Activated naive CD8-positive, alpha-beta T cell treated with anti-CD3 and anti-CD28 coated beads, Interleukin-2, amount 50 U/mL, for 24 hours (primary cell): ENCODE measurements around the gene NSF.
"Not testable (repeated sequence)": the region's sequence is repeated elsewhere in the genome, so short reads cannot be mapped to it uniquely, and the experiment has no call there.

ENCODE experiments used
- ATAC-seq: fragments of 150-1000 bp; cut with Tn5 transposase; one replicate; pipeline ENCODE4 v1.10.0; 2021
- DNase-seq: peaks from one replicate; pipeline ENCODE4 v3.0.0; 2021
- H3K27ac Mint-ChIP-seq: one replicate; pipeline ENCODE4 v1.8.0; 2021; ENCODE audit warnings: mild to moderate bottlenecking, mixed read lengths
- H3K27me3 Mint-ChIP-seq: one replicate; pipeline ENCODE4 v1.8.0; 2021; ENCODE audit warnings: mixed read lengths
- H3K36me3 Mint-ChIP-seq: one replicate; pipeline ENCODE4 v1.8.0; 2021; ENCODE audit warnings: low read depth, mixed read lengths
- H3K4me1 Mint-ChIP-seq: one replicate; pipeline ENCODE4 v1.8.0; 2021; ENCODE audit warnings: mixed read lengths
- H3K4me3 Mint-ChIP-seq: one replicate; pipeline ENCODE4 v1.8.0; 2021; ENCODE audit warnings: mild to moderate bottlenecking, moderate library complexity, mixed read lengths
- H3K9me3 Mint-ChIP-seq: one replicate; pipeline ENCODE4 v1.8.0; 2021; ENCODE audit warnings: mixed read lengths

The NSF gene

GRCh38 chr17:46742565-46743270, 152.2 kb downstream of the NSF start:
- ATAC-seq (peak; percentile 54), DNase-seq (no peak)
- H3K36me3 Mint-ChIP-seq = peaks cover 2% of the 10 kb centered on the region
- no peaks in the 10 kb centered on the region for H3K9me3 Mint-ChIP-seq
- no peak overlapping the region for H3K27ac Mint-ChIP-seq
- H3K27me3 Mint-ChIP-seq = no peaks in the 10 kb centered on the region
- H3K4me3 Mint-ChIP-seq = no peak overlapping the region
- peaks cover 1% of the 10 kb centered on the region for H3K4me1 Mint-ChIP-seq

DNA sequence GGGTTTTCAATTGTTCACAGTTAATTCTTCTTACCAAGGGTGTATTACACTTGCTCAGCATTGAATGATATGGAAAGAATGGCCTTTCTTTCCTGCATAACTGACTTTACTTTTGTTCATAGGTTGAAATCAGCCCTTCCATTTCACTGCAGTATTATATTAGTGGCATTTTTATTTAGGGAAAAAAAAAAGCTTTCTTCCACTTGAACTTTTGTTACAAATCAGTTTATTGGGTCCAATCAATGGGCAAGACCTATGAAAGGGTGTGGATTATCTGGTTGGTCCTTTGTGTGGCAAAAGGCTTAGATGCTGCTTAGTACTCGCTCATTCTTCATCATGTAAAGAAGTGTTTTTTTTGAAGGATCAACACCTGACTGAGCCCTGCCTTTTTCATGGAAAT, 154.0 kb downstream of the NSF start:
- no peak for DNase-seq
- Mint-ChIP-seq H3K27ac (no peak overlapping the region), H3K4me1 (peaks cover 4% of the 10 kb centered on the region), H3K9me3 (no peaks in the 10 kb centered on the region), H3K4me3 (no peak overlapping the region), H3K27me3 (no peaks in the 10 kb centered on the region), H3K36me3 (peaks cover 9% of the 10 kb centered on the region)
- no peak for ATAC-seq

- H3K9me3 Mint-ChIP-seq = no peaks in the 10 kb centered on the region
- H3K27ac Mint-ChIP-seq = no peak overlapping the region
- peaks cover 14% of the 10 kb centered on the region for H3K36me3 Mint-ChIP-seq
- H3K4me1 Mint-ChIP-seq = peaks cover 4% of the 10 kb centered on the region
- DNase-seq (no peak), ATAC-seq (no peak)
- no peak overlapping the region for H3K4me3 Mint-ChIP-seq
- no peaks in the 10 kb centered on the region for H3K27me3 Mint-ChIP-seq
These were observed 154.9 kb downstream of the NSF start for GRCh38 chr17:46745376-46745775.

DNA sequence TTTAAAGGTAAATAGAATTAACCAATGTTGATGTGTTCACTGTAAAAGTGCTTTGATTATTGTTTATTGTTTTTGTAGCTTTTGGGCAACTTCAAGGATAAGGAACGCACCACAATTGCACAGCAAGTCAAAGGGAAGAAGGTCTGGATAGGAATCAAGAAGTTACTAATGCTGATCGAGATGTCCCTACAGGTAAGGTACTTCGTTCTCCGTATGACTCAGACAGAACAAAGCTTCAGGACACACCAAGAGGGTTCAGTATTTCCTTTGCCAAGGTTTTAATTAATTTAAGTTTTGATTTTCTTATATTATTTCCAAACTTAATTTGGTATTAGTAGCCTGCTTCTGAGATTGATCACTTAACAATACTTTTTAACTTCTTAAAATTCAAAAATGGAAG, 161.0 kb downstream of the NSF start:
- H3K27ac Mint-ChIP-seq = no peak overlapping the region
- H3K4me1 Mint-ChIP-seq = peaks cover 3% of the 10 kb centered on the region
- no peak overlapping the region for H3K4me3 Mint-ChIP-seq
- H3K36me3 Mint-ChIP-seq = peaks cover 34% of the 10 kb centered on the region
- ATAC-seq (no peak), DNase-seq (no peak)
- no peaks in the 10 kb centered on the region for H3K27me3 Mint-ChIP-seq
- H3K9me3 Mint-ChIP-seq = no peaks in the 10 kb centered on the region

DNA sequence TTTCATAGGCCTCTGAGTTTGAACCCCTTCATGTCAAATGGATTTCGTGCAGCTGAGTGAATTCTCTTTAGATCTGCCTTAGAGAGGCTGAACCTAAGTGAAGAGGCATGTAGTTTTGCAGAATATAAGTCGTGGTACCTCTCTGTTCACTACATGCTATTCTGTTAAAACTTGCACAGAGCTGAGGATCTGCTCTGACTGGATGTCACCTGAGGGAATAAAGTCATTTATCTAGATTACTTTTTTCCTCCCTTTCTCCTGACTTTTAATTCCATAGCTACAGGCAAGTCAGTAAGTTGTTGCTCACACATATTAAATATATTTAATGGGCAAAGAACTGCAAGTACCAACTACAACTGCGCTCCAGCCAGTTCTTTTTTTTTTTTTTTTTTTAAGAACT, 163.3 kb downstream of the NSF start:
- peaks cover 35% of the 10 kb centered on the region for H3K36me3 Mint-ChIP-seq
- no peaks in the 10 kb centered on the region for H3K9me3 Mint-ChIP-seq
- H3K4me1 Mint-ChIP-seq = no peaks in the 10 kb centered on the region
- ATAC-seq (no peak), DNase-seq (no peak)
- no peak overlapping the region for H3K4me3 Mint-ChIP-seq
- H3K27ac Mint-ChIP-seq = no peak overlapping the region
- H3K27me3 Mint-ChIP-seq = no peaks in the 10 kb centered on the region

- no peak for DNase-seq
- no peak for ATAC-seq
- Mint-ChIP-seq H3K27me3 (no peaks in the 10 kb centered on the region), H3K4me3 (no peak overlapping the region), H3K36me3 (peaks cover 31% of the 10 kb centered on the region), H3K4me1 (no peaks in the 10 kb centered on the region), H3K9me3 (no peaks in the 10 kb centered on the region), H3K27ac (no peak overlapping the region)
These were observed 165.7 kb downstream of the NSF start for GRCh38 chr17:46756081-46756735.

GRCh38 chr17:46756861-46757260, 166.4 kb downstream of the NSF start:
- Mint-ChIP-seq H3K4me1 (no peaks in the 10 kb centered on the region), H3K9me3 (no peaks in the 10 kb centered on the region), H3K27ac (no peak overlapping the region), H3K27me3 (no peaks in the 10 kb centered on the region), H3K36me3 (peaks cover 28% of the 10 kb centered on the region), H3K4me3 (no peak overlapping the region)
- ATAC-seq (no peak), DNase-seq (no peak)

DNA sequence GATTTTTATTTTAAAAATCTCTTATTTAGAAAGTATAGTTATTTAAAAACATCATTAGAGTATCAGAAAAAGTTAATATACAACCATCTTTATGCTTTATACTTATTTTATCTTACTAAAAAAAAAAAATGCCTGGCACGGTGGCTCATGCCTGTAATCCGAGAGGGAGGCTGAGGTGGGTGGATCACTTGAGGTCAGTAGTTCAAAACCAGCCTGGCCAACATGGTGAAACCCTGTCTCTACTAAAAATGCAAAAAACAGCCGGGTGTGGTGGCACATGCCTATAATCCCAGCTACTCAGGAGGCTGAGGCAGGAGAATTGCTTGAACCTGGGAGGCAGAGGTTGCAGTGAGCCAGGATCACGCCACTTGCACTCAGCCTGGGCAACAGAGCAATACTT, 167.1 kb downstream of the NSF start:
- H3K27ac Mint-ChIP-seq, ATAC-seq, H3K9me3 Mint-ChIP-seq, DNase-seq, H3K27me3 Mint-ChIP-seq, H3K4me1 Mint-ChIP-seq, H3K4me3 Mint-ChIP-seq: not testable (repeated sequence)
- peaks cover 24% of the 10 kb centered on the region for H3K36me3 Mint-ChIP-seq

GRCh38 chr17:46758614-46759013, 168.1 kb downstream of the NSF start:
- peaks cover 24% of the 10 kb centered on the region for H3K36me3 Mint-ChIP-seq
- no peak overlapping the region for H3K4me3 Mint-ChIP-seq
- ATAC-seq (no peak), DNase-seq (no peak)
- H3K4me1 Mint-ChIP-seq = no peaks in the 10 kb centered on the region
- H3K27me3 Mint-ChIP-seq = no peaks in the 10 kb centered on the region
- no peaks in the 10 kb centered on the region for H3K9me3 Mint-ChIP-seq
- H3K27ac Mint-ChIP-seq = no peak overlapping the region

DNA sequence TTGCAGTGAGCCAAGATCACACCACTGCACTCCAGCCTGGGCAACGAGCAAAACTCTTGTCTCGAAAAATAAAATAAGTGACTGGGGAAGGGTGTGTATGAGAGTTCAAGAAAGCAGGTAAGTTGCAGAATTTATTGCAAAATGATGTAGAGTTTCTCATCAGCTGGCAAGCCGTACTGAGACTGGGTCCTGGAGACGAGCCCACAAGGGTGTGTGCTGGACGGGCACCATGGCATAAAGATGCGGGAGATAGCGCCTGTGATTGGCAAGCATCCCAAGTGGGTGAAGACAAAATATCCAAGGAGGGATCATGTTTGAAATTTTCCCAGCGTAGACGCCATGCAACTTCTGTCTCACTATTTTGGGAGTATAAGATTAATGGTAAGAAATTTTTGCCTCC, 168.7 kb downstream of the NSF start:
- Mint-ChIP-seq H3K27me3 (no peaks in the 10 kb centered on the region), H3K27ac (no peak overlapping the region), H3K4me1 (no peaks in the 10 kb centered on the region), H3K4me3 (no peak overlapping the region), H3K9me3 (no peaks in the 10 kb centered on the region), H3K36me3 (peaks cover 23% of the 10 kb centered on the region)
- DNase-seq = no peak
- no peak for ATAC-seq

GRCh38 chr17:46763416-46763815, 172.9 kb downstream of the NSF start:
- H3K9me3 Mint-ChIP-seq = no peaks in the 10 kb centered on the region
- DNase-seq = no peak
- no peak for ATAC-seq
- no peak overlapping the region for H3K4me3 Mint-ChIP-seq
- H3K27ac Mint-ChIP-seq = no peak overlapping the region
- no peaks in the 10 kb centered on the region for H3K4me1 Mint-ChIP-seq
- peaks cover 3% of the 10 kb centered on the region for H3K36me3 Mint-ChIP-seq
- no peaks in the 10 kb centered on the region for H3K27me3 Mint-ChIP-seq

DNA sequence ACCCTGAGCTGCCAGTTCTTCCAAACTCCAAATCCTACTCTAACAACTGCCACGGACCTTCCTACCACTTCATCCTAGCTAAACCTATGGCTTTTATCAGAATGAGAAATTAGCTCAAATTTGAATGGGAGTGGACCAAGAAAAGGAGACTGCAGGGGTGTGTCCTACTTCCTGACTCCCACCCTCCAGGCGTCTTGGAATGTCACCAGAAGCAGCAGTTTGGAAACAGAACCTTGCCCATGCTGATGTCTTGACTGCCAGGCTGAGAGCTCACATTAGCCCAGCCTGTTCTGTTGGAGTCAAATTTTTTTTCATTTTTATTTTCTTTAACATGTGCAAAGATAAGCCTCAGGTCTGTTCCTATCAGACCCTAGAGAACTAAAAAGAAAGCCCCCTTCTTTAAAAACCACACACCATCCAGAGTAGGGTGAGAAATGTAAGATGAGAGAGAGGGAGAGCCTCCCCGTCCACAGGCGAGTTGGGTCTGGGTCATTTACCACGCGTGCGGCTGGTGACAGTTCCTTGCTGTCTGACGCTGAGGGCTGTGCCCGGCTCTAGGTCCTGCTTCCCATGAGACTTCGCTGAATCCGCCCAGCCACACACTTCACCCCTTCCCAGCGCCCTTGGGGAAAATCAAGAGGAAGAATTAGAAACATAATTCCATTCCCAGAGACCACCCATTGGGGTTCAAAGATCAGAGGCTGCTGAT, 173.7 kb downstream of the NSF start:
- no peak for ATAC-seq
- H3K4me3 Mint-ChIP-seq = no peak overlapping the region
- peaks cover under 1% of the 10 kb centered on the region for H3K36me3 Mint-ChIP-seq
- DNase-seq = no peak
- H3K4me1 Mint-ChIP-seq = no peaks in the 10 kb centered on the region
- no peaks in the 10 kb centered on the region for H3K27me3 Mint-ChIP-seq
- no peak overlapping the region for H3K27ac Mint-ChIP-seq
- no peaks in the 10 kb centered on the region for H3K9me3 Mint-ChIP-seq

DNA sequence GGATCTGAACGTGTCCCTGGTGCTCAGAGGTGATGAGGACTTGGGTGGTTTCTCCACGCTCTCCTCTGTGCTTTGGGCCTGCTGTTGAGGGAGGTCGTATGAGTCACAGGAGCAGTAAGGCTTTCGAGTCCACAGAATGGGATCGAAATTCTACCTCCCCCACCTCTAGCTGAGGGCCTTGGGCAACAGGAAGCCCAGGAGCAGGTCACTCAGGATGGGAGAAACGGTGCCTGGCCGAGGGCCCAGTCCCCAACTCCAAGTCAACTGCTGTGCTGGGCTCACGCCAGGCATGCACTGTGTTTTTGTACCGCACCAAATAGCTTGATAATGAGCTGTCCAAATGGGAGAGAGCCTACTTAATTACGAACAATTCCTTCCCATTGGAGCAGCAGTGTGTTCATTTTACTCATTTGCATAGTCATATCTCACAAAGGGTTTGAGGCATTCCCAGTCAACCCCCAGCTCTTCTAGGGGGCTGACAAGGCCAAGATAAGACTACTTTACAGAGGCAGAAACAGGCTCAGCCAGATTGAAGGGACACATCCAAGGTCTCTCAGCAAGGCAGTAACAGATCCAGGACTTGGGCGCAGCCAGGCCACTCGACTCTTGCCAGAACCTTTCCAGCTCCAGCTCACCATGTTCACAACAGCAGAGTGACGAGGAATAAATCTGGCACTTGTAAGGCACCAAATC, 174.4 kb downstream of the NSF start:
- peaks cover 2% of the 10 kb centered on the region for H3K27me3 Mint-ChIP-seq
- ATAC-seq = no peak
- no peaks in the 10 kb centered on the region for H3K9me3 Mint-ChIP-seq
- H3K4me1 Mint-ChIP-seq = peaks cover 2% of the 10 kb centered on the region
- H3K27ac Mint-ChIP-seq = no peak overlapping the region
- DNase-seq = no peak
- H3K4me3 Mint-ChIP-seq = no peak overlapping the region
- no peaks in the 10 kb centered on the region for H3K36me3 Mint-ChIP-seq

GRCh38 chr17:46765453-46765852, 175.0 kb downstream of the NSF start:
- H3K4me1 Mint-ChIP-seq = peaks cover 8% of the 10 kb centered on the region
- no peak for ATAC-seq
- no peak overlapping the region for H3K4me3 Mint-ChIP-seq
- no peaks in the 10 kb centered on the region for H3K36me3 Mint-ChIP-seq
- no peak for DNase-seq
- H3K27me3 Mint-ChIP-seq = peaks cover 7% of the 10 kb centered on the region
- H3K9me3 Mint-ChIP-seq = no peaks in the 10 kb centered on the region
- H3K27ac Mint-ChIP-seq = no peak overlapping the region
